Ishikawa (cell line): ENCODE measurements around the gene HMGCS2.

Experiments
- CEBPB ChIP-seq: IDR thresholded peaks from 2 replicates; pipeline ENCODE4 v1.6.1; 2012
- CREB1 ChIP-seq: IDR thresholded peaks from 2 replicates; pipeline ENCODE4 v1.6.1; 2012; ENCODE audit warnings: low read depth
- EGR1 ChIP-seq: IDR thresholded peaks from 2 replicates; pipeline ENCODE4 v1.6.1; 2012
- EP300 ChIP-seq: IDR thresholded peaks from 2 replicates; pipeline ENCODE4 v1.6.1; 2012; ENCODE audit warnings: borderline replicate concordance
- FOXM1 ChIP-seq: IDR thresholded peaks from 2 replicates; pipeline ENCODE4 v1.6.1; 2012; ENCODE audit warnings: low read depth, borderline replicate concordance
- MAX ChIP-seq: IDR thresholded peaks from 2 replicates; pipeline ENCODE4 v1.6.1; 2012
- NFIC ChIP-seq: IDR thresholded peaks from 2 replicates; pipeline ENCODE4 v1.6.1; 2012
- RAD21 ChIP-seq: IDR thresholded peaks from 2 replicates; pipeline ENCODE4 v1.6.1; 2012; ENCODE audit warnings: low read depth
- TAF1 ChIP-seq: IDR thresholded peaks from 2 replicates; pipeline ENCODE4 v1.6.1; 2012; ENCODE audit warnings: low read depth, mild to moderate bottlenecking
- TCF12 ChIP-seq: IDR thresholded peaks from 2 replicates; pipeline ENCODE4 v1.6.1; 2012; ENCODE audit warnings: low read depth
- TEAD4 ChIP-seq: IDR thresholded peaks from 2 replicates; pipeline ENCODE4 v1.6.1; 2012
- YY1 ChIP-seq: IDR thresholded peaks from 2 replicates; pipeline ENCODE4 v1.6.1; 2012; ENCODE audit warnings: low read depth
- ZBTB7A ChIP-seq: IDR thresholded peaks from 2 replicates; pipeline ENCODE4 v1.6.1; 2012; ENCODE audit warnings: low read depth
- TF ChIP-seq, protein P1 (sequence below): IDR thresholded peaks from 2 replicates; pipeline ENCODE4 v1.6.1; 2012
- TF ChIP-seq, protein P2 (sequence below): IDR thresholded peaks from 2 replicates; pipeline ENCODE4 v1.6.1; 2012; ENCODE audit warnings: low read depth, mild to moderate bottlenecking

The HMGCS2 gene

GRCh38 chr1:119768778-119769177 is at the start of gene HMGCS2:
Gene HMGCS2, minus strand, starts transcription at chr1:119768905. Its CDS starts 61 bp downstream, at chr1:119768844.
- TF ChIP-seq TAF1 = no peak
- no peak for TF ChIP-seq EP300
- no peak for TF ChIP-seq FOXM1
- TF ChIP-seq CREB1 = no peak
- TF ChIP-seq MAX = no peak
- TF ChIP-seq, protein P1, sequence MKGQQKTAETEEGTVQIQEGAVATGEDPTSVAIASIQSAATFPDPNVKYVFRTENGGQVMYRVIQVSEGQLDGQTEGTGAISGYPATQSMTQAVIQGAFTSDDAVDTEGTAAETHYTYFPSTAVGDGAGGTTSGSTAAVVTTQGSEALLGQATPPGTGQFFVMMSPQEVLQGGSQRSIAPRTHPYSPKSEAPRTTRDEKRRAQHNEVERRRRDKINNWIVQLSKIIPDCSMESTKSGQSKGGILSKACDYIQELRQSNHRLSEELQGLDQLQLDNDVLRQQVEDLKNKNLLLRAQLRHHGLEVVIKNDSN = no peak
- TF ChIP-seq TCF12 = no peak
- TF ChIP-seq NFIC = no peak
- TF ChIP-seq ZBTB7A = no peak
- TF ChIP-seq, protein P2, sequence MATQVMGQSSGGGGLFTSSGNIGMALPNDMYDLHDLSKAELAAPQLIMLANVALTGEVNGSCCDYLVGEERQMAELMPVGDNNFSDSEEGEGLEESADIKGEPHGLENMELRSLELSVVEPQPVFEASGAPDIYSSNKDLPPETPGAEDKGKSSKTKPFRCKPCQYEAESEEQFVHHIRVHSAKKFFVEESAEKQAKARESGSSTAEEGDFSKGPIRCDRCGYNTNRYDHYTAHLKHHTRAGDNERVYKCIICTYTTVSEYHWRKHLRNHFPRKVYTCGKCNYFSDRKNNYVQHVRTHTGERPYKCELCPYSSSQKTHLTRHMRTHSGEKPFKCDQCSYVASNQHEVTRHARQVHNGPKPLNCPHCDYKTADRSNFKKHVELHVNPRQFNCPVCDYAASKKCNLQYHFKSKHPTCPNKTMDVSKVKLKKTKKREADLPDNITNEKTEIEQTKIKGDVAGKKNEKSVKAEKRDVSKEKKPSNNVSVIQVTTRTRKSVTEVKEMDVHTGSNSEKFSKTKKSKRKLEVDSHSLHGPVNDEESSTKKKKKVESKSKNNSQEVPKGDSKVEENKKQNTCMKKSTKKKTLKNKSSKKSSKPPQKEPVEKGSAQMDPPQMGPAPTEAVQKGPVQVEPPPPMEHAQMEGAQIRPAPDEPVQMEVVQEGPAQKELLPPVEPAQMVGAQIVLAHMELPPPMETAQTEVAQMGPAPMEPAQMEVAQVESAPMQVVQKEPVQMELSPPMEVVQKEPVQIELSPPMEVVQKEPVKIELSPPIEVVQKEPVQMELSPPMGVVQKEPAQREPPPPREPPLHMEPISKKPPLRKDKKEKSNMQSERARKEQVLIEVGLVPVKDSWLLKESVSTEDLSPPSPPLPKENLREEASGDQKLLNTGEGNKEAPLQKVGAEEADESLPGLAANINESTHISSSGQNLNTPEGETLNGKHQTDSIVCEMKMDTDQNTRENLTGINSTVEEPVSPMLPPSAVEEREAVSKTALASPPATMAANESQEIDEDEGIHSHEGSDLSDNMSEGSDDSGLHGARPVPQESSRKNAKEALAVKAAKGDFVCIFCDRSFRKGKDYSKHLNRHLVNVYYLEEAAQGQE = no peak
- TF ChIP-seq YY1 = no peak
- no peak for TF ChIP-seq CEBPB
- TF ChIP-seq RAD21 = no peak

GRCh38 chr1:119818181-119818580 is 49.5 kb upstream of the HMGCS2 start:
- TF ChIP-seq YY1 = no peak
- no peak for TF ChIP-seq NFIC
- TF ChIP-seq, protein P2 = no peak
- TF ChIP-seq RAD21 = no peak
- TF ChIP-seq CEBPB = no peak
- TF ChIP-seq, protein P1 = no peak
- TF ChIP-seq EP300 = no peak
- TF ChIP-seq TCF12 = no peak
- TF ChIP-seq TEAD4 = no peak
- TF ChIP-seq CREB1 = no peak
- TF ChIP-seq MAX = no peak
- TF ChIP-seq TAF1 = no peak
- no peak for TF ChIP-seq EGR1
- no peak for TF ChIP-seq ZBTB7A
- no peak for TF ChIP-seq FOXM1

DNA sequence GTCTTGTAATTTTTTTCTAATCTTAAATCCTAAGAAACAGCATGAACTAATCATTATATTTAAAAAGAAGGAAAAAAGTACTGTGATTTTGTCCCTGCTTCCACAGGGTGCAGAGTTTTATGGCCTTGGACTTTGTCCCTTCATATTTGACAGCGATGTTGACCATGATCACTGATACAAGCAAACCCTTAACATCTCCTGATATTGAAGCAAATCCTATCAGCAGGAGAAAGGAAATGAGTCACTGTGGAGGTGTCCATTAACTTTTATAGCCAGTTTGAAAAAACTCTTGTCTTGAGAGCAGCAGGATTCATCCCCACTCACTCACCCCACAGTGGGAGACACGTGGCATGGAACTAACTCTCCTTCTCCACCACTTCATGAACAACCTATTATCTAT is 47.7 kb upstream of the HMGCS2 start:
- no peak for TF ChIP-seq CREB1
- TF ChIP-seq NFIC = no peak
- TF ChIP-seq RAD21 = no peak
- TF ChIP-seq TEAD4 = no peak
- no peak for TF ChIP-seq CEBPB
- TF ChIP-seq MAX = no peak
- no peak for TF ChIP-seq EP300
- no peak for TF ChIP-seq ZBTB7A
- TF ChIP-seq TCF12 = no peak
- no peak for TF ChIP-seq YY1
- TF ChIP-seq, protein P2 = no peak
- TF ChIP-seq, protein P1 = no peak
- no peak for TF ChIP-seq FOXM1
- TF ChIP-seq TAF1 = no peak
- no peak for TF ChIP-seq EGR1

- TF ChIP-seq, protein P2 = no peak
- no peak for TF ChIP-seq MAX
- TF ChIP-seq CREB1 = no peak
- TF ChIP-seq FOXM1 = no peak
- no peak for TF ChIP-seq RAD21
Measured at GRCh38 chr1:119815928-119816327, 47.2 kb upstream of the HMGCS2 start.
